Measurements from ENCODE around the gene XPR1. TPM values are rescaled to one million over a fixed set of nuclear protein-coding genes. Genes with fewer than 3 reads are reported as not detected.

XPR1 gene
- total and polyA plus RNA-seq, 2 donors (not counting 1 experiment from before 2014, with no cell fraction given), result 2.8 to 22.3 TPM

- ChIA-PET POLR2A (no interaction called here), CTCF (no interaction called here)
- H2AFZ ChIP-seq (ENCODE audit: insufficient read depth, low read depth, low read length, poor library complexity, severe bottlenecking), result no peak overlapping the region
- Mint-ChIP-seq H3K9me3 (ENCODE audit: insufficient read depth) (no peaks in the 10 kb centered on the region), H3K27me3 (no peaks in the 10 kb centered on the region), H3K27ac (no peak overlapping the region), H3K4me3 (no peak overlapping the region), H3K4me1 (no peaks in the 10 kb centered on the region)
- H3K27ac ChIP-seq (ENCODE audit: low read length in 2 of 2), result no peak overlapping the region
- H3K4me1 ChIP-seq (ENCODE audit: control insufficient read depth in 2 of 2, insufficient read depth in 2 of 2, low read length in 2 of 2), result no peaks in the 10 kb centered on the region
- H3K36me3 ChIP-seq (replicated peaks in 1 of 2; ENCODE audit: control extremely low read depth in 1 of 2, control insufficient read depth in 1 of 2, extremely low read depth in 1 of 2, insufficient read depth in 2 of 2, low read length in 1 of 2), result peaks cover 5% of the 10 kb centered on the region in 2 experiments
- no peak overlapping the region for H3K4me2 ChIP-seq (replicated peaks; ENCODE audit: low read depth, low read length, poor library complexity, severe bottlenecking)
- no peaks in the 10 kb centered on the region for H4K20me1 ChIP-seq (ENCODE audit: control insufficient read depth, insufficient read depth, low read length, poor library complexity, severe bottlenecking)
- no CpG with 5 or more reads among the region's 4 CpGs for WGBS (ENCODE audit: insufficient coverage)
- intact Hi-C loops (cut with micrococcal nuclease), result no loop called here
- no peak overlapping the region for H3K9ac ChIP-seq (ENCODE audit: low read length)
- H3K9me3 ChIP-seq (ENCODE audit: control extremely low read depth in 1 of 3, control insufficient read depth in 2 of 3, insufficient read depth in 1 of 3, low read length in 2 of 3), result no peaks in the 10 kb centered on the region
- no peaks in the 10 kb centered on the region for H3K79me2 ChIP-seq (ENCODE audit: control insufficient read depth, insufficient read depth, low read length)
- H3K4me3 ChIP-seq (ENCODE audit: control extremely low read depth in 1 of 5, extremely low read depth in 1 of 5, insufficient read depth in 1 of 5, low read depth in 2 of 5, low read length in 4 of 5), result no peak overlapping the region
- DNase-seq (no peak), ATAC-seq (ENCODE audit: low read depth) (no peak)
- no peak for TF ChIP-seq CTCF (IDR thresholded peaks at IDR 0.05)
- no peak for TF ChIP-seq EZH2 (IDR thresholded peaks at IDR 0.05; ENCODE audit: borderline replicate concordance, insufficient read depth, low read depth, low read length, poor library complexity, severe bottlenecking)
- no peaks in the 10 kb centered on the region for H3K27me3 ChIP-seq (replicated peaks in 1 of 4; ENCODE audit: control extremely low read depth in 1 of 4, control insufficient read depth in 3 of 4, insufficient read depth in 4 of 4, low read length in 3 of 4)
These were observed 183.4 kb downstream of the XPR1 start for GRCh38 chr1:180815188-180815587.

GRCh38 chr1:180816132-180816531, 184.3 kb downstream of the XPR1 start:
- H2AFZ ChIP-seq (ENCODE audit: insufficient read depth, low read depth, low read length, poor library complexity, severe bottlenecking), result no peak overlapping the region
- Mint-ChIP-seq H3K4me1 (no peaks in the 10 kb centered on the region), H3K4me3 (no peak overlapping the region), H3K27ac (no peak overlapping the region), H3K27me3 (no peaks in the 10 kb centered on the region), H3K9me3 (ENCODE audit: insufficient read depth) (no peaks in the 10 kb centered on the region)
- no peak for ATAC-seq (ENCODE audit: low read depth)
- peaks cover 5 to 6% of the 10 kb centered on the region in 2 experiments for H3K36me3 ChIP-seq (replicated peaks in 1 of 2; ENCODE audit: control extremely low read depth in 1 of 2, control insufficient read depth in 1 of 2, extremely low read depth in 1 of 2, insufficient read depth in 2 of 2, low read length in 1 of 2)
- no peaks in the 10 kb centered on the region for H3K27me3 ChIP-seq (replicated peaks in 1 of 4; ENCODE audit: control extremely low read depth in 1 of 4, control insufficient read depth in 3 of 4, insufficient read depth in 4 of 4, low read length in 3 of 4)
- POLR2A ChIA-PET, result no interaction called here
- H3K9me3 ChIP-seq (ENCODE audit: control extremely low read depth in 1 of 3, control insufficient read depth in 2 of 3, insufficient read depth in 1 of 3, low read length in 2 of 3), result no peaks in the 10 kb centered on the region
- CTCF ChIA-PET, result no interaction called here
- H3K9ac ChIP-seq (ENCODE audit: low read length), result no peak overlapping the region
- H4K20me1 ChIP-seq (ENCODE audit: control insufficient read depth, insufficient read depth, low read length, poor library complexity, severe bottlenecking), result no peaks in the 10 kb centered on the region
- H3K4me2 ChIP-seq (replicated peaks; ENCODE audit: low read depth, low read length, poor library complexity, severe bottlenecking), result no peak overlapping the region
- no peaks in the 10 kb centered on the region for H3K4me1 ChIP-seq (ENCODE audit: control insufficient read depth in 2 of 2, insufficient read depth in 2 of 2, low read length in 2 of 2)
- no peak overlapping the region for H3K4me3 ChIP-seq (ENCODE audit: control extremely low read depth in 1 of 5, extremely low read depth in 1 of 5, insufficient read depth in 1 of 5, low read depth in 2 of 5, low read length in 4 of 5)
- intact Hi-C loops (cut with micrococcal nuclease), result no loop called here
- DNase-seq, result no peak
- H3K79me2 ChIP-seq (ENCODE audit: control insufficient read depth, insufficient read depth, low read length), result no peaks in the 10 kb centered on the region
- H3K27ac ChIP-seq (ENCODE audit: low read length in 2 of 2), result no peak overlapping the region
- TF ChIP-seq EZH2 (IDR thresholded peaks at IDR 0.05; ENCODE audit: borderline replicate concordance, insufficient read depth, low read depth, low read length, poor library complexity, severe bottlenecking) (no peak), CTCF (IDR thresholded peaks at IDR 0.05) (no peak)
- 100% methylated on average over 6 of the region's 10 CpGs for WGBS (ENCODE audit: insufficient coverage)

Measured in B cell (primary cell).